Measurements from ENCODE around the gene ZNF436.
"Not testable (repeated sequence)": the region's sequence is repeated elsewhere in the genome, so short reads cannot be mapped to it uniquely, and the experiment has no call there.

The ZNF436 gene

DNA sequence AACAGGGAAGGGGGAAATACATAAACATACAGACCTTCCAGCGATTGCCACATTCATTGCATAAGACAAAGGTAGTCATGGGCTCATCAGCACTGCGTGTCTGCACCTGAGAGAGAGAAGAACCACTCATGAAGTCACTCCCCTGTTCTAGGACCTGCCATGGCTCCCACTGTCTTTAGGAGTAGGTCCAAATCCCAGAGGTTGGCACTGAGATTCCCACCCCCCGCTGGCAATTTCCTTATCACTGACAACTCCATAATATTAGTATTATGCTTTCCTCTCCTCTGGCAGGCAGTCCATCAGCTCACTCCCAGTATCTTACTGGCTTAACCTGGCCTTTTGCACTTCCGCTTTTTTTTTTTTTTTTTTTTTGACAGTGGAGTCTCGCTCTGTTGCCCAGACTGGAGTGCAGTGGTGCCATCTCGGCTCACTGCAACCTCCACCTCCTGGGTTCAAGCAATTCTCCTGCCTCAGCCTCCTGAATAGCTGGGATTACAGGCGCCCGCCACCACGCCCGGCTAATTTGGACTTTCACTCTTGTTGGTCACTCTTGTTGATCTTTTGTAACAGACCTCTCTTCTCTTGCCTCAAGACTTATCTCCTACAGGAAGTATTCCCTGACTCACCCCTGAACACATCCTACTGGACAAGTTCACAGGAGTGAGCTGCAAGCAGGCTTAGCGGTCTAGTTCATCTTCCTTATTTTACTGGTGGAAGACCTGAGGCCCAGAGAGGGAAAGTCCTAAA lies 14.8 kb upstream of the ZNF436 start:
- no peak overlapping the region for H3K4me3 ChIP-seq (ENCODE audit: low read depth, low read length)
- DNase-seq (ENCODE audit: low read depth): peak; percentile 68
- TF ChIP-seq CTCF (conservative IDR thresholded peaks at IDR 0.05; ENCODE audit: low read depth, low read length): no peak

DNA sequence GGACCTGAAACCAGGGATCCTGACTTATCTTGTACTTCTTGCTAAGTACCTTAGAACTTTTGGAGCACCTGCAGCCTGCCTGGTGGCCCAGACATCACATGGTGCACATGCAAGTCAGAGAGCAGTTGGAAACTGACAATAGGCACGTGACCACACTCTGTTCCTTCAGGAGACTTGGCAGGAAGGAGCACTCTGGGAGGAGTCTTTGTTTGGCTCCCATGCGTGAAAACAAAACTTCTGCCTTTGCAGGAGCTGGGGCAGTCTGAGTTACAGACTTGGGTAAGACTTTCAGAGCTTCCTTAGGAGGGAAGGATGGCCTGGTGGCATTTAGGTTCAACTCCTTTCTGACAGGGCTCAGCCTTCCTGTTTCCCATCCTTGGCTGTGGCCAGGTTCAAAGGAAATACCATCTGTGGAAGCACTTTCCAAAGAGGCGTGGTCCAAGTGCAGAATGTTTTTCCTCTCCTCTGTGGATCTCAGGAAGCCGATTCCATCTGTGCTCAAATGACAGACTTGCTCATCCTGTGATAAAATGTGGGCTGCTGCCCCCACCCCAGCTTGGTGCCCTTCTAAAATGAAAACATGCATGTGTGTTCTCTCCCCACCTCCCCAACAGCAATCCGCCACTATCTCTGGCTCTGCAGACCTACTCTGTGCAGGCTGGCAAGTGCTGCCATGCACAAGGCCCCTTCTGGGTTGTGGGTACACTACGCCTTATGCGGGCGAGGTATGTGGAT lies 14.1 kb upstream of the ZNF436 start:
- no peak for TF ChIP-seq CTCF (conservative IDR thresholded peaks at IDR 0.05; ENCODE audit: low read depth, low read length)
- no peak overlapping the region for H3K4me3 ChIP-seq (ENCODE audit: low read depth, low read length)
- peak; percentile 17 for DNase-seq (ENCODE audit: low read depth)

DNA sequence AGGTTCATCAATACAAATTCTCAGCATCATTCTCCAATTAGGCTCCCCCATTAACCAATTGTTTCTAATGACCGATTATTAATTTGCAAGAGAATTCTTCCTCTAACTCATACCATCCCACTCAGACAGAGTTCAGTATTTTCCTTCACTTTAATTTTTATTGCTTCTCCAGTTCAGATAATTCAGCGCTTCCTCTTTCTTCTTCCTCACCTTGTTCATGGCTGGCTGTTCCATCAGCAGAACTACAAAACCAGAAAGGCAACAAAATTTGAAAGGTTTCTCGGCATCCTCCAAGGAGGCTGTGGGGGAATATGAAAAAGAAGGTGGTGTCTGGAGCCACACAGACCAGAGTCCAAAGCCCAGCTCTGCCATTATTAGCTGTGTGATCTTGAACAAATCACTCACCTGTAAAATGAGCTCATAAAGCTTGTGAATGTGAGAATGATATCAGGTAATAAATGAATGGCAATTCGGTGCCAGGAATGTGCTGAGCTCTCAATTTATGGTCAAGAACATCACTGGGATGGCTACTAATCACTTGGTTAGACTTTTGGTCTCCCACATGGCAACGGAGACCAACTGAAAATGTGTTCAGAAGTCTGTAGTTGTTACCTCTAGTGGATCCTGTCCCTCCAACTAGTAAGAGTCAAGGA lies 11.7 kb upstream of the ZNF436 start:
- TF ChIP-seq CTCF (conservative IDR thresholded peaks at IDR 0.05; ENCODE audit: low read depth, low read length): no peak
- no peak for DNase-seq (ENCODE audit: low read depth)

GRCh38 chr1:23380719-23381118 lies 11.1 kb upstream of the ZNF436 start:
- no peak overlapping the region for H3K4me3 ChIP-seq (ENCODE audit: low read depth, low read length)

More for the DNA sequence above, 11.7 kb upstream of the ZNF436 start:
- no peak overlapping the region for H3K4me3 ChIP-seq (ENCODE audit: low read depth, low read length)

DNA sequence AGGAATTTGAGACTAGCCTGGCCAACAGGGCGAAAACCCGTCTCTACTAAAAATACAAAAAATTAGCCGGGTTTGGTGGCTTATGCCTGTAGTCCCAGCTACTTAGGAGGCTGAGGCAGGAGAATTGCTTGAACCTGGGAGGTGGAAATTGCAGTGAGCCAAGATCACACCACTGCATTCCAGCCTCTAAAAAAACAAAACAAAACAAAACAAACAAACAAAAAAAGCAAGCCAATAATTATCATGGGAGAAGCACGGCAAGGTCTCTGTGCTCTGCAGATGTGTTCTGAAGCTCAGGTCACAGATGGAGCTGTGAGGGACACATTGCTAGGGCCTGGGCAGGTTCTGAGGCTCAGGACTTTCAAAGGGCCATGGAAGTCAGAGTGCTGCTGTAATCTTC lies 10.6 kb upstream of the ZNF436 start:
- DNase-seq (ENCODE audit: low read depth); H3K4me3 ChIP-seq (ENCODE audit: low read depth, low read length): not testable (repeated sequence)

More at GRCh38 chr1:23380719-23381118, 11.1 kb upstream of the ZNF436 start:
- TF ChIP-seq CTCF (conservative IDR thresholded peaks at IDR 0.05; ENCODE audit: low read depth, low read length): no peak
- no peak for DNase-seq (ENCODE audit: low read depth)

- peak; percentile 95 for DNase-seq (ENCODE audit: low read depth)
- no peak overlapping the region for H3K4me3 ChIP-seq (ENCODE audit: low read depth, low read length)
- TF ChIP-seq CTCF (conservative IDR thresholded peaks at IDR 0.05; ENCODE audit: low read depth, low read length): no peak
Measured at GRCh38 chr1:23376890-23377811, 7.5 kb upstream of the ZNF436 start.

DNA sequence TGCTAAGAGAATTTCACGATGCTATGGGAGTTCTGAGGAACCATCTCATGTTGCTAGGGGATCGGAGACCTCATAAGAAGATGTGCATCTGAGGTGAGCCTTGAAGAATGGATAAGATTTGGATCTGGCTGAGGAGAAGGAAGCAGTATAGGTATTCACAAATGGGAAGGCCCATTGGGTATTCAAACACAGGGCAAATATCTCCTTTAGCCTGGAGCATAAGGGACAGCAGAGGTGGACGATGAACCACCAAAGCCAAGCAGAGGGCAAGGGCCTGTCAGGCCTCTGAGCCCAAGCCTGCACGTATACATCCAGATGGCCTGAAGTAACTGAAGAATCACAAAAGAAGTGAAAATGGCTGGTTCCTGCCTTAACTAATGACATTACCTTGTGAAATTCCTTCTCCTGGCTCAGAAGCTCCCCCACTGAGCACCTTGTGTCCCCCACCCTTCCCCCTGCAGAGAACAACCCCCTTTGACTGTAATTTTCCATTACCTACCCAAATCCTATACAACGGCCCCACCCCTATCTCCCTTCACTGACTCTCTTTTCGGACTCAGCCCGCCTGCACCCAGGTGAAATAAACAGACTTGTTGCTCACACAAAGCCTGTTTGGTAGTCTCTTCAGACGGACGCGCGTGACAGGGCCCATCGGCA lies 4.6 kb upstream of the ZNF436 start:
- not testable (repeated sequence) for DNase-seq (ENCODE audit: low read depth); H3K4me3 ChIP-seq (ENCODE audit: low read depth, low read length)

All from choroid plexus epithelial cell (primary cell).